ENCODE results near the gene TPST2. TPM values are rescaled to one million over a fixed set of nuclear protein-coding genes. Genes with fewer than 3 reads are reported as not detected.

Gene TPST2
- total RNA-seq, 4 donors from 2014 or later: 39.1 to 83.4 (median 60.6) TPM

GRCh38 chr22:26514419-26515161 lies 75.3 kb downstream of the TPST2 start:
- H3K9me3 ChIP-seq: no peaks in the 10 kb centered on the region
- peaks cover 0 to 12% (median 0%) of the 10 kb centered on the region in 3 donors for H3K36me3 ChIP-seq
- H3K4me1 ChIP-seq: peaks cover 0 to 34% (median 16%) of the 10 kb centered on the region in 4 donors
- no peaks in the 10 kb centered on the region for H3K27me3 ChIP-seq
- H3K27ac ChIP-seq: no peak overlapping the region
- no peak for TF ChIP-seq EP300 (IDR thresholded peaks at IDR 0.05)
- WGBS, 2 donors: 94% methylated on average over 12 of the region's 12 CpGs
- H3K4me3 ChIP-seq: no peak overlapping the region
- DNase-seq (ENCODE audit: low spot score in 2 of 2): no peak

GRCh38 chr22:26513838-26514237 lies 76.1 kb downstream of the TPST2 start:
- H3K27ac ChIP-seq: no peak overlapping the region
- no peak for DNase-seq (ENCODE audit: low spot score in 2 of 2)
- peaks cover 0 to 19% (median 0%) of the 10 kb centered on the region in 3 donors for H3K36me3 ChIP-seq
- TF ChIP-seq POLR2A (IDR thresholded peaks at IDR 0.05): no peak
- no peak for TF ChIP-seq EP300 (IDR thresholded peaks at IDR 0.05)
- TF ChIP-seq CTCF (IDR thresholded peaks at IDR 0.05): no peak
- peaks cover 0 to 34% (median 16%) of the 10 kb centered on the region in 4 donors for H3K4me1 ChIP-seq
- 68 to 77% methylated on average over 1 of the region's 1 CpG for WGBS, 2 donors
- H3K27me3 ChIP-seq: no peaks in the 10 kb centered on the region
- H3K4me3 ChIP-seq: no peak overlapping the region
- no peaks in the 10 kb centered on the region for H3K9me3 ChIP-seq

GRCh38 chr22:26512149-26512793 lies 77.7 kb downstream of the TPST2 start, which contains the start of gene TFIP11:
TSS of gene TFIP11 (minus strand) at chr22:26512473. CDS start at chr22:26510272, 2,201 bp downstream.
- WGBS, 2 donors: 0 to 1% methylated on average over 33 to 40 of the region's 40 CpGs
- peaks cover 0 to 34% (median 16%) of the 10 kb centered on the region in 4 donors for H3K4me1 ChIP-seq
- peaks cover 0 to 35% (median 3%) of the 10 kb centered on the region in 3 donors for H3K36me3 ChIP-seq
- peak within 1 kb of the TSS; percentile 60 to 90 (median 82) for H3K27ac ChIP-seq
- no peaks in the 10 kb centered on the region for H3K9me3 ChIP-seq
- no peaks in the 10 kb centered on the region for H3K27me3 ChIP-seq
- peak within 1 kb of the TSS; percentile 74 to 91 (median 85) for H3K4me3 ChIP-seq
- DNase-seq (ENCODE audit: low spot score in 2 of 2): peak; percentile 90 to 95
- no peak for TF ChIP-seq CTCF (IDR thresholded peaks at IDR 0.05)
- peak; percentile 40 to 53 for TF ChIP-seq POLR2A (IDR thresholded peaks at IDR 0.05)
- peak; percentile 91 to 97 for TF ChIP-seq EP300 (IDR thresholded peaks at IDR 0.05)

GRCh38 chr22:26508148-26508547 lies 81.8 kb downstream of the TPST2 start:
- H3K27me3 ChIP-seq: no peaks in the 10 kb centered on the region
- DNase-seq (ENCODE audit: low spot score in 2 of 2): no peak
- peaks cover 0 to 33% (median 16%) of the 10 kb centered on the region in 4 donors for H3K4me1 ChIP-seq
- TF ChIP-seq CTCF (IDR thresholded peaks at IDR 0.05): no peak
- no peak for TF ChIP-seq POLR2A (IDR thresholded peaks at IDR 0.05)
- H3K27ac ChIP-seq: no peak overlapping the region
- no peaks in the 10 kb centered on the region for H3K9me3 ChIP-seq
- no peak overlapping the region for H3K4me3 ChIP-seq
- peaks cover 14 to 76% (median 22%) of the 10 kb centered on the region in 3 donors for H3K36me3 ChIP-seq

- 64 to 71% methylated on average over 1 of the region's 1 CpG for WGBS, 2 donors
- no peaks in the 10 kb centered on the region for H3K9me3 ChIP-seq
- no peak for DNase-seq (ENCODE audit: low spot score in 2 of 2)
- peaks cover 14 to 100% (median 39%) of the 10 kb centered on the region in 3 donors for H3K36me3 ChIP-seq
- H3K4me1 ChIP-seq: peaks cover 0 to 9% (median 0%) of the 10 kb centered on the region in 4 donors
- no peak overlapping the region for H3K27ac ChIP-seq
- no peaks in the 10 kb centered on the region for H3K27me3 ChIP-seq
- TF ChIP-seq CTCF (IDR thresholded peaks at IDR 0.05) (no peak), EP300 (IDR thresholded peaks at IDR 0.05) (no peak), POLR2A (IDR thresholded peaks at IDR 0.05) (no peak)
- H3K4me3 ChIP-seq: no peak overlapping the region
Observed at GRCh38 chr22:26503758-26504157, 86.2 kb downstream of the TPST2 start.

All from tibial nerve (tissue), 4 donors.